Renal cortical epithelial cell (primary cell): ENCODE measurements around the gene OCA2. TPM values are rescaled to one million over a fixed set of nuclear protein-coding genes. Genes with fewer than 3 reads are reported as not detected.

ENCODE experiments used
- DNase-seq: peaks from one replicate; pipeline ENCODE4 v3.0.0-alpha.2; 2011; ENCODE audit warnings: low read depth
- total RNA-seq: library from RNA; depleted of rRNA; stranded (reverse); fragments of >200 nt; gene quantifications from 2 replicates; pipeline ENCODE4 v1.2.3, GENCODE V29; 2014

OCA2 gene
- total RNA-seq, 1 donor from 2014 or later = 0.40 TPM

- DNase-seq = no peak
Measured at GRCh38 chr15:27817258-27817657, 281.9 kb downstream of the OCA2 start.

DNA sequence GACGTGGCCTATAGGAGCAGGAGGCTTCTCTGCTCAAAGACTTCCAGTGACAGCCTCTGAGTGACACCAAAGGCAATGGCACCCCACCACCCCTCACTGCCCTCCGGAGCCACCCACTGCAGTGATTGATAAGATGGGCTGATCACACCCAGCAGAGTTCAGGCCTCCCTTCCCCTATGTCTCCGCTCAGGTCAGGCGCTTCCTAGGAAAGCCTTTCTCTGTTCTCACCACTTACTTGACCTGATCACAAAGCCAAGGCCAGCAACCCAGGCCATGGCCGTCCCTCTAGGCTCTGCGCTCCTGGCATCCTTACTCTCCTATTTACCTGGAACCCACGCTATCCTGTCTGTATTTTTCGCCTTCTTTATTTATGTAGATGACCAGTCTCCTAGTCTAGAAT is 282.3 kb downstream of the OCA2 start:
- DNase-seq = no peak

DNA sequence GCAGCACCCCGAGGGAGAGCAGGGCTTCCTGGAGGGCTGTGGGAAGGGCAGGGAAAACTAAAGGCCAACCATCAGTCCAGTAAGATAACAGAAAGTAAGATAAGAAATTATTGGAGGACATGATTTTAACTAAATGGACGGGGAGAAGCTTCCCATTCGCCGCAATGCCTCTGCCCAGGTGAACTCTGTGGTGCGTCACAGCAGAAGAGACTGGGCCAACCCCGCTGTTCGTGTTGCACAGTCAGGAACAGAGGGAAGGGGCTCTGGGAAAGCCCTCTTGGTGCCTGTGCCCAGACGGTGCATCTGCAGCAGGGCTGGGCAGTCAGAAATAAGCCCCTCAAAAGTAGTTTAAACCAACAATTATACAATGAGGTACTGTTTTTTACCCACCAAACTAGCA is 284.1 kb downstream of the OCA2 start:
- DNase-seq = no peak

DNA sequence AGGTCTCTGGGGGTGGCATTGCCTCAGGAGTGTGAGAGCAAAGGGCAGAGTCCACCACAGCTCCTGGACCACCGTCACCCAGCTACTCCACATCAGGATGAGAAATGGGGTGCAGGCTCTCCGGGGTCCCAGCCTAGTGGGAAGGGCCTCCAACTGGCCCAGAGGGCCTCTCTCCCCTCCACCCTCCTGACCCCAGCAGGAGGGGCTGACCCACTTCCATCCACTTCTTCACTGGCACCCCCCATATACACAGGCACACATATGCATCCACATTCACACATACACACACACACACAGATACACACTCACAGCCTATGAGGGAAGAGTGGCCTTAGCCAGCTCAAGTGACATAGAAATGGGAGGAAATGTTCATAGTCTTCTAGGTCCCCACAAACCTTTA is 286.0 kb downstream of the OCA2 start:
- DNase-seq = no peak

- no peak for DNase-seq
Measured at GRCh38 chr15:27808182-27808581, 290.9 kb downstream of the OCA2 start.

- no peak for DNase-seq
Measured at GRCh38 chr15:27807335-27807734, 291.8 kb downstream of the OCA2 start.

- DNase-seq = no peak
Measured at GRCh38 chr15:27806396-27806795, 292.7 kb downstream of the OCA2 start.

GRCh38 chr15:27805261-27806220 is 293.6 kb downstream of the OCA2 start:
- DNase-seq = no peak

DNA sequence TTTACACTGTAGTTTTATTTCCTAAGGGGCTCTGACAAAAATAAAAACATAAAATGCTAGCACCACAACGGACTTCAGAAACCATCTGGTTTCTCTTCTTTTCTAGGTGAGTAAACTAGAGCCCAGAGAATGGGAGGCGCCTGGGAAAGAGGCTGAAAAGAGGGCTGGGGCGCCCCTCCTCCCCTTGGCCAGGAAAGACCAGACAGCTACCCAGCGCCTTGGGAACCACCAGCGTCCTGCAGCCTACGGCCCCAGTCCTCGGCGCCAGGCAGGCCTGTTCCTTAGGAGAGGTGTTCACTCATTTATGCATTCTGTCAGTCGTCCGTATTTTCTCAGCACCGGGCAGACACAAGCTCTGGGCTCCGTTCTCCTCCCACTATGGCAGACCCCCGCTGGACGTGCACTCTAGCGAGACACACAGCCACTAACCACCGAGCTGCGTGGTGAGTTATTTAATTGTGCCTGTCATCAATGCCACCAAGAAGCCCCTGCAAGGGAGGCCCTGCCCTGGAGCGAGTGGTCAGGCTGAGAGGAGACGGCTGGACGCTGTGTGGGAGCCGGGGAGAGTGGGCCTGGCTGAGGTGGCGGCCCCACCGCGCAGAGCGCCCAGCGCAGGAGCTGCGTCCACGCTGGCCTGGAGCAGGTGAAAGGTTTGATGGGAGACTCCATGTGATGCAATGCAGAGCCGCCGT is 294.4 kb downstream of the OCA2 start:
- no peak for DNase-seq

DNA sequence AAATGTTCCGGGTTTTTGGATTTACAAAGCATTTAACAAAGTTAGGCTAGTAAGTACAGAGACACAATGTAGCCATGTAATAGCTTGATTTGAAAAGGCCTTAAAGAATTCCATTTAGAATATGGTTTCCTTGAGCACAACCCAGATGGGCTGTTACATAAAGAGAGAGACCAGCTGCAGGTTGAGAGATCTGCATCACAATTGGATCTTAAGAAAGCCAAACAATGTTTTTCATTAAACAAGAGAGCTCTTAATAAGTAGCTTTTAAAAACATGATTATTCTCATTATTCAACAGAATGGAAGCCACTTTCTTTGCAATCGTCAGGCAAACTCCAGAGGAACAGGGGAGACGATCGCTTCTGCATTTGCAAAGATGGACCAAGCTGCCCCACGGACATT is 300.3 kb downstream of the OCA2 start:
- DNase-seq = no peak

- no peak for DNase-seq
Measured at GRCh38 chr15:27797765-27798164, 301.4 kb downstream of the OCA2 start.

GRCh38 chr15:27796405-27797320 is 302.5 kb downstream of the OCA2 start:
- DNase-seq = no peak

DNA sequence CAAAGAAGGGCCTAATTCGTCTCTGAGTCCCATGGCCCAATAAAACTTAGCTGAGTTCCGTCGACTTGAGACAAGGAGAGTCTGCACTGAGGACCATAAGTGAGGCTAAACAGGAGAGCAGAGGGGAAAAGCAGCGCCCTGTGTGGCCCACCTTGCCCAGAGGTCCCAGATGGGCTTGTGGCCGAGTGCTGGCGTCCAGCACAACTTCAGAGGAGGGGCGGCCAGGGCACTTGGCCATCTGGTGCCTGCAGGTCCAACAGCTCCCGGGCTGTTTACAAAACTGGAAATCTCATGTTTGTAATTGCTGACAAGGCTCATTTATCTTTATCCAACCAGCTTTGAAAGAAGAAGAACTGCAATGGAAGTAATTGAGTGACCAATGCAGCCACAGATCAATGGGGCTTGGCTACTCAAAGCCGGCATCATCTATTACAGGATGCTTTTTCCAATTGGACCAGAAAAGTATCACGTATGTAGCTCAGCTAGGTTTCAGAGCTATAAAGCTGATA is 306.3 kb downstream of the OCA2 start:
- DNase-seq = no peak

DNA sequence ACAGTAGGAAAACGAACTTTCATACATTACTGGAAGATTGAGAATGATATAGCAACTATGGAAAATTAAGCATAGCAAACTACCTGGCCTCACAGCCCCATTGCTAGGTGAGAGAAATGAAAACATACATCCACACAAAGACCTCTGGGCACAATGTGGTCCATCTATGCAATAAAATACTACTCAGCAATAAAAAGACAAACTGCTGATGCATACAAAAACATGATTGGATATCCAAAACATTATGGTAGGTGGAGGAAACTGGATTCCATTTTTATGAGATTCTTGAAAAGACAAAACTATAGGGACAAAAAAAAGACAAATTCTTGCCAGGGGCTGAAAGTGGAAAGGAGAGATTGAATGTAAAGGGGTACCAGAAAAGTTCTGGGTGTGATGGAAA is 308.8 kb downstream of the OCA2 start:
- DNase-seq = no peak

GRCh38 chr15:27787931-27788330 is 311.2 kb downstream of the OCA2 start:
- no peak for DNase-seq

- DNase-seq = no peak
Measured at GRCh38 chr15:27784107-27784506, 315.0 kb downstream of the OCA2 start.

GRCh38 chr15:27783678-27784077 is 315.4 kb downstream of the OCA2 start:
- no peak for DNase-seq

- no peak for DNase-seq
Measured at GRCh38 chr15:27782125-27782524, 317.0 kb downstream of the OCA2 start.

DNA sequence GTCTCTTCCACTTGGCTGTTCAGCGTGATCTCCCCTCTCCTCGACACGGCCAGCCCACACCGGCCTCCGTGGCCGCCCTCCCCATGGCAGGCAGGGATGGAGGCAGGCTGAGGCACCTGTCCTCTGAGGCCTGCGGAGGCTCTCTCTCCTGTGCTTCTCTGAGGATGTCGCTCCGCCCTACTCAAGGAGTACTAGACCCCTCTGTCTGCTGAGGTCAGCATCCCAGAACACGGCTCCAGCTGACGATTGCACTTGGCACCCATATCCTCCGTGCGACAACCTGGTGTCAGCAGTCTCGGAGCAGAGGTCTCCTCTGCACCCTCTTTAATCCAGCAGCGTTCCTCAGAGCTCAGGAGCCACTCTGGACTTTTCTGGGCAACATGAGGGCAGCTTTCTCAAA is 322.6 kb downstream of the OCA2 start:
- no peak for DNase-seq

DNA sequence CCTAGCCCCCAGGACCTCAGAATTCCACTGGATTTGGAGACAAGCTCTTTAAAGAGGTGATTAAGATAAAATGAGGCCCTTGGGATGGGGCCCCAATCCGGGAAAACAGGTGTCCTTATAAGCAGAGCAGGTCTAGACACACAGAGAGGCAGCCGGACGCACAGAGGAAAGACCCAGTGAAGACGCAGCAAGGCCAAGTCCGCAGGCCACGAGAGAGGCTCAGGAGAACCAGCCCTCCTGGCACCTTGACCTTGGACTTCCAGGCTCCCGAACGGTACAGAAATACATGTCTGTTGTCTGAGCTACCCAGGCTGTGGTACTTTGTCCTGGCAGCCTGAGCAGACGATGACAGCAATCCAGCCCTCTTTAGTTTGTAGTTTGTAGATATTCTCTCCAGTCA is 324.5 kb downstream of the OCA2 start:
- no peak for DNase-seq

GRCh38 chr15:27774191-27774590 is 324.9 kb downstream of the OCA2 start:
- no peak for DNase-seq

DNA sequence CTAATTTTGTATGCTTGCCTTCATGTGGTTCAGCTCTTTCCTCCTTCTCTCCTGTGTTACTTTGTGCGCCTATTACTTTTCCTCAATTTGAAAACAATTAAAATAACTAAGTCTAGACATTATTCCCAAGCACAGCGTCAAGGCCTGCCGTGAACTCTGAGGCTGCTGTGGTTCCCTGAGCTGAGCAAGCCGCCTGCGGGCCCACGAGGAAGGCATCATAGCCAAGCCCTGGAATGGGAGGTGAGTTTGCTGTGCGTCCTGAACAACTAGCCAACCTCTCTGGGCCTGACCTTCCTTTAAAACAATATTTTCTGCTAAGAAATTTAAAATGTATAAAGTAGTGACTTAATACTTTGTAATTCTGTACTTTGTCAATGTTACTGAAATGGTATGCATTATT is 327.2 kb downstream of the OCA2 start:
- no peak for DNase-seq
